Effector memory CD4-positive, alpha-beta T cell (primary cell): ENCODE data around the gene COL16A1.

Experiments used
- DNase-seq, 3 donors: peaks; one replicate each; pipeline ENCODE4 v3.0.0-alpha.2; 2020
- H3K27ac ChIP-seq: 2 replicates; pipeline ENCODE4 v1.7.0; 2013; ENCODE audit warnings: mild to moderate bottlenecking, low read length, moderate library complexity; ENCODE audit not compliant: insufficient read depth, poor library complexity, severe bottlenecking
- H3K27me3 ChIP-seq: replicated peaks from 2 replicates; pipeline ENCODE4 v1.7.0; 2013; ENCODE audit warnings: mild to moderate bottlenecking, low read length; ENCODE audit not compliant: insufficient read depth, control insufficient read depth, poor library complexity, severe bottlenecking
- H3K36me3 ChIP-seq: 2 replicates; pipeline ENCODE4 v1.7.0; 2013; ENCODE audit warnings: mild to moderate bottlenecking, low read length, moderate library complexity; ENCODE audit not compliant: control insufficient read depth, insufficient read depth
- H3K4me1 ChIP-seq: 2 replicates; pipeline ENCODE4 v1.7.0; 2013; ENCODE audit warnings: low read length, mild to moderate bottlenecking; ENCODE audit not compliant: control insufficient read depth, insufficient read depth, poor library complexity, severe bottlenecking
- H3K4me3 ChIP-seq: 2 replicates; pipeline ENCODE4 v1.7.0; 2013; ENCODE audit warnings: low read length, low read depth, mild to moderate bottlenecking; ENCODE audit not compliant: insufficient read depth, poor library complexity, severe bottlenecking
- H3K9me3 ChIP-seq: 2 replicates; pipeline ENCODE4 v1.7.0; 2013; ENCODE audit warnings: mild to moderate bottlenecking, low read length, moderate library complexity; ENCODE audit not compliant: control insufficient read depth

COL16A1 gene

GRCh38 chr1:31687601-31688000 lies 16.2 kb downstream of the COL16A1 start:
- Histone ChIP-seq H3K27me3 (no peaks in the 10 kb centered on the region), H3K36me3 (no peaks in the 10 kb centered on the region), H3K27ac (no peak overlapping the region), H3K4me1 (no peaks in the 10 kb centered on the region), H3K9me3 (no peaks in the 10 kb centered on the region), H3K4me3 (no peak overlapping the region)
- DNase-seq, result no peak

DNA sequence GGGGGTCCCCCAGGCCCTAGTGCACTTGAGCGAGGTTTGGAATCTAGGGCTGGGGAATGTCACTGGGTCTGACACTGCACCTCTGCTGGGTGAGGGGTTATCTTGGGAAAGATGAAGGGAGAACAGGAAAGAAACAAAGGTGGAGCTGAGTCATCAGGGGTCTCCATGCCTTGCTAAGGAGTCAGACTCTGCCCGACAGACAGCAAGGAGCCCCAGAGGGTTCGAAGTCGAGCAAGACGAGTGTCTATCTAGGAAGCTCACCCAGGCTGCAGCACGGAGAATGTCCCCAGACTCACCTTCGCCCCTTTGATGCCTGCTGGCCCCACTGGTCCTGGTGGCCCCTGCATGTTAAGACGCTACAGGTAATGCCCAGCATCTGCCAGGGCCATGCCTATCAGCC lies 18.0 kb downstream of the COL16A1 start:
- H3K36me3 ChIP-seq, result no peaks in the 10 kb centered on the region
- H3K27ac ChIP-seq, result no peak overlapping the region
- H3K9me3 ChIP-seq, result no peaks in the 10 kb centered on the region
- no peak overlapping the region for H3K4me3 ChIP-seq
- H3K4me1 ChIP-seq, result no peaks in the 10 kb centered on the region
- no peak for DNase-seq
- H3K27me3 ChIP-seq, result no peaks in the 10 kb centered on the region

DNA sequence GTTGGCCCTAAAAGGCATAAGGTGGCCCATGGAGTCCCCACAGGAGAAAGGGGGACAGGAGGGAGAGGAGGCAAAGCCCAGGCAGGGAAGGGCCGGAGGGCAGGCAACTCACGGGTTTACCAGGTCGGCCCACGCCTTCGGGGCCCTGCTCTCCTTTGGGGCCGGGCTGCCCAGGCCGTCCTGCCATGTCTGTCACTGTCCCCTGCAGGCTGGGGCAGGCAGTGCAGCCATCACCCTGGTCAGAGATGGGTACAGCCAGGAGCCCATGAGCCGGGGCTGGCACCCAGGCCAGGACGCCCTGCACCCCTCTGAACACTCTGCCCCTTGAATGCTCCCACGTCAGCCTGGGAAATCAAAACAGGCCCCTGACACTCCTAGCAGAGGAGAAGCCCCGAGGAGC lies 19.8 kb downstream of the COL16A1 start:
- H3K27me3 ChIP-seq, result no peaks in the 10 kb centered on the region
- DNase-seq, result no peak
- H3K9me3 ChIP-seq, result no peaks in the 10 kb centered on the region
- no peaks in the 10 kb centered on the region for H3K4me1 ChIP-seq
- no peak overlapping the region for H3K27ac ChIP-seq
- H3K4me3 ChIP-seq, result no peak overlapping the region
- H3K36me3 ChIP-seq, result no peaks in the 10 kb centered on the region

GRCh38 chr1:31681415-31681814 lies 22.4 kb downstream of the COL16A1 start:
- DNase-seq, result no peak

GRCh38 chr1:31679676-31680230 lies 24.1 kb downstream of the COL16A1 start:
- no peak for DNase-seq
- Histone ChIP-seq H3K27ac (no peak overlapping the region), H3K9me3 (no peaks in the 10 kb centered on the region), H3K4me3 (no peak overlapping the region), H3K27me3 (no peaks in the 10 kb centered on the region), H3K4me1 (no peaks in the 10 kb centered on the region), H3K36me3 (no peaks in the 10 kb centered on the region)

More at GRCh38 chr1:31681415-31681814, 22.4 kb downstream of the COL16A1 start:
- Histone ChIP-seq H3K9me3 (no peaks in the 10 kb centered on the region), H3K27ac (no peak overlapping the region), H3K36me3 (no peaks in the 10 kb centered on the region), H3K27me3 (no peaks in the 10 kb centered on the region), H3K4me1 (no peaks in the 10 kb centered on the region), H3K4me3 (no peak overlapping the region)

DNA sequence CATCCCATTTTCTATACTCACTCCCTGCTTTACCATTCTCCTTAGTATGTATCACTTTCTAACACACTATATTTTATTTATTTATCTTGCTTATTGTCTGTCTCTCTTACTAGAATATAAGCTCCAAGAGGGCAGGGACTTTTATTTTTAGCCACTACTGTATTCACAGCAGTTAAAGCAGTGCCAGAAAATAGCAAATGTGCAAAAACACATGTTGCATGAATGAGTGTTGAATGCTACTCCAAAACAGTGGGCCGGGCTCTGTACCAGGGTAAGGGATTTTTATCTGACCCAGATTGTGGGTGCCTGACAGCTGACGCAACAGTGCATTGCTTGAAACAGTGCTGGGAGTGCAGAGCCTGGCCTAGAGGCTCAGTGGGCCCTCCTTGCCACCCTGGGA lies 24.7 kb downstream of the COL16A1 start:
- H3K9me3 ChIP-seq, result no peaks in the 10 kb centered on the region
- no peaks in the 10 kb centered on the region for H3K27me3 ChIP-seq
- no peaks in the 10 kb centered on the region for H3K4me1 ChIP-seq
- DNase-seq, result no peak
- no peak overlapping the region for H3K4me3 ChIP-seq
- H3K36me3 ChIP-seq, result no peaks in the 10 kb centered on the region
- H3K27ac ChIP-seq, result no peak overlapping the region

DNA sequence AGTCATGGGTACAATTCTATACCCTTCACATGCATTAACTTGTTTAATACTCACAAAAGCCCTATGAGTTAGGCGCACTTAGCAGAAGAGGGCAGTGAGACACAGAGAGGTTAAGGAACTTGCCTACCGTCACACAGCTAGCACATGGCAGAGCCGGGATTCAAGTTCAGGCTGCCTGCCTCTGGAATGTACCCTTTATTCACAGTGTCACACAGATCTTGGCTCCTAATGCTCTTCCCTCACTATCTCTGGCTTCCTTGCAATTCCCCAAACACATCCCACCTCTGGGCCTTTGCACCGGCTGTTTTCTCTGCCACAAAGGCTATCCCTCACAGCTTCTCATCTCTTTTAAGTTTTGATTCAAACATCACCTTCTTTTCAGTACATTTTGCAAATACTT lies 25.1 kb downstream of the COL16A1 start:
- Histone ChIP-seq H3K9me3 (no peaks in the 10 kb centered on the region), H3K4me3 (no peak overlapping the region), H3K27ac (no peak overlapping the region), H3K4me1 (no peaks in the 10 kb centered on the region), H3K36me3 (no peaks in the 10 kb centered on the region), H3K27me3 (no peaks in the 10 kb centered on the region)
- no peak for DNase-seq

- H3K27ac ChIP-seq, result no peak overlapping the region
- H3K36me3 ChIP-seq, result no peaks in the 10 kb centered on the region
- no peak overlapping the region for H3K4me3 ChIP-seq
- H3K9me3 ChIP-seq, result no peaks in the 10 kb centered on the region
- DNase-seq, result no peak
- no peaks in the 10 kb centered on the region for H3K27me3 ChIP-seq
- no peaks in the 10 kb centered on the region for H3K4me1 ChIP-seq
Measured at GRCh38 chr1:31677949-31678348, 25.9 kb downstream of the COL16A1 start.

- H3K27me3 ChIP-seq, result no peaks in the 10 kb centered on the region
- no peak for DNase-seq
- no peaks in the 10 kb centered on the region for H3K36me3 ChIP-seq
- no peaks in the 10 kb centered on the region for H3K9me3 ChIP-seq
- H3K27ac ChIP-seq, result no peak overlapping the region
- no peak overlapping the region for H3K4me3 ChIP-seq
- no peaks in the 10 kb centered on the region for H3K4me1 ChIP-seq
Measured at GRCh38 chr1:31677401-31677800, 26.4 kb downstream of the COL16A1 start.

DNA sequence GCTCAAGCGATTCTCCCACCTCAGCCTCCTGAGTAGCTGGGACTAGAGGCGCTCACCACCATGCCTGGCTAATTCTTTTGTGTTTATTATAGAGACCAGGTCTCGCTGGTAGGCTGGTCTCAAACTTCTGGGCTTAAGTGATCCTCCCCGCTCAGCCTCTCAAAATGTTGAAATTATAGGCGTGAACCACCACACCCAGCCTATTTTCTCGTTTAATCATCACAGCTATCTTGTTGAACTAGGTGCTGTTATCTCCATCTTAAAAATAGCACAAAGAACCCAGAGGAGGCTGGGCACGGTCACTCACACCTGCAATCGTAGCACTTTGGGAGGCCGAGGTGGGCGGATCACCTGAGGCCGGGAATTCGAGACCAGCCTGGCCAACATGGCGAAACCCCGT lies 28.1 kb downstream of the COL16A1 start:
- no peak for DNase-seq
- no peaks in the 10 kb centered on the region for H3K27me3 ChIP-seq
- H3K36me3 ChIP-seq, result no peaks in the 10 kb centered on the region
- no peaks in the 10 kb centered on the region for H3K9me3 ChIP-seq
- H3K4me3 ChIP-seq, result no peak overlapping the region
- no peak overlapping the region for H3K27ac ChIP-seq
- no peaks in the 10 kb centered on the region for H3K4me1 ChIP-seq

- peaks cover under 1% of the 10 kb centered on the region for H3K4me1 ChIP-seq
- H3K27ac ChIP-seq, result no peak overlapping the region
- no peak for DNase-seq
- H3K27me3 ChIP-seq, result no peaks in the 10 kb centered on the region
- H3K4me3 ChIP-seq, result no peak overlapping the region
- H3K9me3 ChIP-seq, result no peaks in the 10 kb centered on the region
- H3K36me3 ChIP-seq, result no peaks in the 10 kb centered on the region
Measured at GRCh38 chr1:31675161-31675560, 28.7 kb downstream of the COL16A1 start.
